Measurements from ENCODE around the gene HOXD12. TPM values are rescaled to one million over a fixed set of nuclear protein-coding genes. Genes with fewer than 3 reads are reported as not detected.

Gene HOXD12
- total and polyA plus RNA-seq, 12 donors: not detected

GRCh38 chr2:176104316-176105077, 4.9 kb downstream of the HOXD12 start:
- ATAC-seq: no peak
- DNase-seq: no peak
- WGBS, 2 donors: 1 to 3% methylated on average over 42 to 56 of the region's 56 CpGs
- Histone ChIP-seq H3K4me1 (peaks cover 0 to 36% (median 22%) of the 10 kb centered on the region in 9 donors), H3K27ac (no peak overlapping the region), H3K4me3 (peak overlapping the region in 2 of 10 donors; percentile 3 to 17), H3K27me3 (peaks cover 68 to 99% (median 98%) of the 10 kb centered on the region in 7 donors), H3K36me3 (no peaks in the 10 kb centered on the region), H3K9me3 (no peaks in the 10 kb centered on the region)
- no peak for TF ChIP-seq CTCF (IDR thresholded peaks at IDR 0.05)
- intact Hi-C loops (cut with DNase I): no loop called here

GRCh38 chr2:176105078-176105729, 5.6 kb downstream of the HOXD12 start:
- DNase-seq (no peak), ATAC-seq (peak in 1 of 8 donors; percentile 27)
- H3K9me3 ChIP-seq: no peaks in the 10 kb centered on the region
- H3K4me1 ChIP-seq: peaks cover 0 to 36% (median 22%) of the 10 kb centered on the region in 9 donors
- intact Hi-C loops (cut with DNase I): no loop called here
- peaks cover 68 to 99% (median 98%) of the 10 kb centered on the region in 7 donors for H3K27me3 ChIP-seq
- H3K36me3 ChIP-seq: no peaks in the 10 kb centered on the region
- peak overlapping the region in 1 of 10 donors; percentile 17 for H3K4me3 ChIP-seq
- no peak overlapping the region for H3K27ac ChIP-seq
- no peak for TF ChIP-seq CTCF (IDR thresholded peaks at IDR 0.05)
- WGBS, 2 donors: 4 to 8% methylated on average over 25 of the region's 25 CpGs

- TF ChIP-seq CTCF (IDR thresholded peaks at IDR 0.05): no peak
- no peak overlapping the region for H3K27ac ChIP-seq
- 4 to 10% methylated on average over 25 of the region's 25 CpGs for WGBS, 2 donors
- H3K36me3 ChIP-seq: no peaks in the 10 kb centered on the region
- ATAC-seq (peak in 1 of 8 donors; percentile 28), DNase-seq (no peak)
- no peak overlapping the region for H3K4me3 ChIP-seq
- H3K4me1 ChIP-seq: peaks cover 0 to 36% (median 22%) of the 10 kb centered on the region in 9 donors
- intact Hi-C loops (cut with DNase I): no loop called here
- H3K27me3 ChIP-seq: peaks cover 66 to 99% (median 98%) of the 10 kb centered on the region in 7 donors
- H3K9me3 ChIP-seq: no peaks in the 10 kb centered on the region
Observed at GRCh38 chr2:176105730-176106580, 6.4 kb downstream of the HOXD12 start.

Measured in heart right ventricle (tissue), 16 donors.